Choroid plexus epithelial cell (primary cell): Measurements from ENCODE around the gene HHLA2.
A peak's percentile ranks its signal among the peaks of the same experiment; 100 is the strongest.

Experiments used
- DNase-seq: peaks from one replicate; pipeline ENCODE4 v3.0.0-alpha.2; 2010; ENCODE audit warnings: low read depth
- H3K4me3 ChIP-seq: 2 replicates; pipeline ENCODE4 v1.5.1; 2011; ENCODE audit warnings: low read depth, mild to moderate bottlenecking, control low read depth, low read length, moderate library complexity
- CTCF ChIP-seq: conservative IDR thresholded peaks from 2 replicates; pipeline ENCODE4 v1.5.1; 2011; ENCODE audit warnings: low read depth, mild to moderate bottlenecking, control low read depth, inconsistent platforms, low read length, moderate library complexity

Gene HHLA2

GRCh38 chr3:108315767-108316301 is 19.5 kb downstream of the HHLA2 start:
- DNase-seq, result no peak
- no peak for TF ChIP-seq CTCF
- H3K4me3 ChIP-seq, result no peak overlapping the region

- TF ChIP-seq CTCF, result no peak
- no peak for DNase-seq
- no peak overlapping the region for H3K4me3 ChIP-seq
Measured at GRCh38 chr3:108319428-108320082, 23.2 kb downstream of the HHLA2 start.

GRCh38 chr3:108320746-108321350 is 24.5 kb downstream of the HHLA2 start:
- no peak for TF ChIP-seq CTCF
- H3K4me3 ChIP-seq, result no peak overlapping the region
- no peak for DNase-seq

GRCh38 chr3:108322352-108322751 is 26.0 kb downstream of the HHLA2 start:
- TF ChIP-seq CTCF, result peak; percentile 35

GRCh38 chr3:108324177-108324576 is 27.8 kb downstream of the HHLA2 start:
- H3K4me3 ChIP-seq, result no peak overlapping the region
- TF ChIP-seq CTCF, result no peak
- no peak for DNase-seq

More at GRCh38 chr3:108322352-108322751, 26.0 kb downstream of the HHLA2 start:
- no peak overlapping the region for H3K4me3 ChIP-seq
- peak; percentile 10 for DNase-seq

GRCh38 chr3:108327168-108327567 is 30.8 kb downstream of the HHLA2 start:
- no peak for TF ChIP-seq CTCF
- no peak overlapping the region for H3K4me3 ChIP-seq
- DNase-seq, result no peak
